HepG2 (cell line): ENCODE results near the gene GIMD1. TPM values are rescaled to one million over a fixed set of nuclear protein-coding genes. Genes with fewer than 3 reads are reported as not detected.

ENCODE experiments used
- CCDC6 ChIP-seq: sonication (generic); formaldehyde crosslinking; IDR thresholded peaks from 2 replicates; pipeline ENCODE4 v1.8.1; 2022; ENCODE audit warnings: mild to moderate bottlenecking, missing genetic modification reagents, moderate library complexity
- DMAP1 ChIP-seq: IDR thresholded peaks from 2 replicates; pipeline ENCODE4 v1.6.1; 2016
- HIVEP1 ChIP-seq: sonication (generic); formaldehyde crosslinking; IDR thresholded peaks from 2 replicates; pipeline ENCODE4 v1.4.0; 2020; ENCODE audit warnings: mild to moderate bottlenecking, missing genetic modification reagents
- MLLT10 ChIP-seq: sonication (generic); formaldehyde crosslinking; IDR thresholded peaks from 2 replicates; pipeline ENCODE4 v1.4.0; 2020; ENCODE audit warnings: missing genetic modification reagents
- RFXAP ChIP-seq: sonication (generic); formaldehyde crosslinking; IDR thresholded peaks from 2 replicates; pipeline ENCODE4 v1.4.0; 2020; ENCODE audit warnings: missing genetic modification reagents, borderline replicate concordance
- ZGPAT ChIP-seq: IDR thresholded peaks from 2 replicates; pipeline ENCODE4 v1.6.1; 2016; ENCODE audit warnings: mild to moderate bottlenecking
- ZNF230 ChIP-seq: sonication (generic); formaldehyde crosslinking; IDR thresholded peaks from 2 replicates; pipeline ENCODE4 v1.4.0; 2020; ENCODE audit warnings: mild to moderate bottlenecking, missing genetic modification reagents
- ZNF281 ChIP-seq: sonication (generic); formaldehyde crosslinking; IDR thresholded peaks from 2 replicates; pipeline ENCODE4 v1.4.0; 2020; ENCODE audit warnings: missing genetic modification reagents, borderline replicate concordance
- ZNF577 ChIP-seq: sonication (generic); formaldehyde crosslinking; IDR thresholded peaks from 2 replicates; pipeline ENCODE4 v1.4.0; 2020; ENCODE audit warnings: mild to moderate bottlenecking, low read depth, missing genetic modification reagents, borderline replicate concordance
- ZNF75D ChIP-seq: sonication (generic); formaldehyde crosslinking; IDR thresholded peaks from 2 replicates; pipeline ENCODE4 v1.8.1; 2023; ENCODE audit warnings: missing genetic modification reagents, mild to moderate bottlenecking, borderline replicate concordance
- ZNF768 ChIP-seq: sonication (generic); formaldehyde crosslinking; IDR thresholded peaks from 2 replicates; pipeline ENCODE4 v1.4.0; 2020; ENCODE audit warnings: missing genetic modification reagents
- ZNF788 ChIP-seq: sonication (generic); formaldehyde crosslinking; IDR thresholded peaks from 2 replicates; pipeline ENCODE4 v1.5.0; 2020; ENCODE audit warnings: mild to moderate bottlenecking, missing genetic modification reagents, borderline replicate concordance
- polyA plus RNA-seq, 8 experiments: library from polyadenylated mRNA; depleted of rRNA in 3 of 8; stranded (reverse) in 7 of 8; unstranded in 1 of 8; fragments of >200 nt; fragmentation: Illumina TruSeq in 4 of 8; extraction: Trizol in 4 of 8; gene quantifications; 2 replicates each; pipeline versions ENCODE4 v1.2.1 to v1.2.3, GENCODE V29; 2011 to 2016; ENCODE audit warnings: low read depth in 4 of 8, missing spikeins in 1 of 8, mixed read lengths in 1 of 8; ENCODE audit not compliant: insufficient read depth in 1 of 8
- total RNA-seq, 5 experiments: library from RNA; depleted of rRNA; stranded (reverse); fragments of >200 nt; fragmentation: Illumina TruSeq; extraction: Trizol; gene quantifications; 2 replicates each; pipeline ENCODE4 v1.2.3, GENCODE V29; 2016; ENCODE audit warnings: low read depth in 1 of 5
- TF ChIP-seq, protein P1 (sequence below): sonication (generic); formaldehyde crosslinking; IDR thresholded peaks from 2 replicates; pipeline ENCODE4 v1.4.0; 2020; ENCODE audit warnings: missing genetic modification reagents, mild to moderate bottlenecking, borderline replicate concordance
- TF ChIP-seq, protein P2 (sequence below): IDR thresholded peaks from 2 replicates; pipeline ENCODE4 v1.6.1; 2016; ENCODE audit warnings: missing compliant biosample characterization, missing genetic modification reagents, borderline replicate concordance
- TF ChIP-seq, protein P3 (sequence below): sonication (generic); formaldehyde crosslinking; conservative IDR thresholded peaks from 2 replicates; pipeline ENCODE4 v1.4.0; 2020; ENCODE audit warnings: missing genetic modification reagents

GIMD1 gene
- total and polyA plus RNA-seq, 2 of the 13 experiments (the other 11 are each of a cell fraction or from before 2014, with no cell fraction given), result not detected

DNA sequence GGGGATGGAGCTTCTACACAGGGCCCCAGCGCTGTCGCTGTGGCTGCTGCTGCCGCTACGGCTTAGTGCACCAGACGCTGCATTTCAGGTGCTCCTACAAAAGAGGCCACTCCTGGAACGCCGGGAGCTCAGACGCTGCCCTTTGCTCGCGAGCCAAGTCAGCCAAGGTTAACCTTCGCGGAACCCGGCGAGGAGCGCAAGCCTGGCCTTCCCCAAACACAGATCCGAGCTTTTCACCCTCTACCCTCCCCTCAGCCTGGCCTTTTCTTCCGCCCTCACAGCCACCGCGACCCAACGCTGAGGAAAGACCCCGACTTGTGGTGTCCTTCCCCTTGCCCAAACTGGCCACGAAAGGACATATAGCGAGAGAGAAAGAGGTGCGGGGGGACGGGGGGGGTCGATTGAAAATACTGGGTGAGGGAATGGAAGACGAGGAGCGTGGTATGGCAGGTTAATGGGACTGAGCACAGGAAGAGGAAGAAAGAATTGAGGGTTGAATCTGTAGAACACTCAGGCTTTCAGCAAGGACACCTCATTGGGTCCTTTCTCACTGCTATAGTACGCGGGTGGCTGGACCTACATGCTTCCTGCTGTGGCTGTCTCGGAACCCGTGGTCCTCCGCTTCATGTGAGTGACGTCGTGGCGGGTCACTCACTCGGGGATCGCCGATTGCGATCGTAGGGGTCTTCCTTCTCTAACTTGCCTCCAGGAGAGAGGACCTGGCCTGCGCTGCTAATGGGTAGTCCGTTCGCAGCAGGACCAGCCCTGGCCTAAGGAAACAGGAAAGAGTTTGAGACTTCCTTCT, 52.4 kb downstream of the GIMD1 start, which contains the start of the genes AIMP1 and TBCK (continued):
- TF ChIP-seq, protein P1, sequence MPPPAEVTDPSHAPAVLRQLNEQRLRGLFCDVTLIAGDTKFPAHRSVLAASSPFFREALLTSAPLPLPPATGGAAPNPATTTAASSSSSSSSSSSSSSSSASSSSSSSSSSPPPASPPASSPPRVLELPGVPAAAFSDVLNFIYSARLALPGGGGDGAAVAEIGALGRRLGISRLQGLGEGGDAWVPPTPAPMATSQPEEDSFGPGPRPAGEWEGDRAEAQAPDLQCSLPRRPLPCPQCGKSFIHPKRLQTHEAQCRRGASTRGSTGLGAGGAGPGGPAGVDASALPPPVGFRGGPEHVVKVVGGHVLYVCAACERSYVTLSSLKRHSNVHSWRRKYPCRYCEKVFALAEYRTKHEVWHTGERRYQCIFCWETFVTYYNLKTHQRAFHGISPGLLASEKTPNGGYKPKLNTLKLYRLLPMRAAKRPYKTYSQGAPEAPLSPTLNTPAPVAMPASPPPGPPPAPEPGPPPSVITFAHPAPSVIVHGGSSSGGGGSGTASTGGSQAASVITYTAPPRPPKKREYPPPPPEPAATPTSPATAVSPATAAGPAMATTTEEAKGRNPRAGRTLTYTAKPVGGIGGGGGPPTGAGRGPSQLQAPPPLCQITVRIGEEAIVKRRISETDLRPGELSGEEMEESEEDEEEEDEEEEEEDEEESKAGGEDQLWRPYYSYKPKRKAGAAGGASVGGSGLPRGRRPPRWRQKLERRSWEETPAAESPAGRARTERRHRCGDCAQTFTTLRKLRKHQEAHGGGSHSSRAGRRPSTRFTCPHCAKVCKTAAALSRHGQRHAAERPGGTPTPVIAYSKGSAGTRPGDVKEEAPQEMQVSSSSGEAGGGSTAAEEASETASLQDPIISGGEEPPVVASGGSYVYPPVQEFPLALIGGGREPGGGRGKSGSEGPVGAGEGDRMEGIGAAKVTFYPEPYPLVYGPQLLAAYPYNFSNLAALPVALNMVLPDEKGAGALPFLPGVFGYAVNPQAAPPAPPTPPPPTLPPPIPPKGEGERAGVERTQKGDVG (CRISPR knock-in tag), result peak; percentile 60; the same call in 1 of the 2 replicates
- TF ChIP-seq ZNF577 (CRISPR knock-in tag) (0 out of 2 replicates have a peak, but pooled peaks have one; percentile 53), DMAP1 (CRISPR knock-in tag) (peak; percentile 60; the same call in 1 of the 2 replicates), CCDC6 (CRISPR knock-in tag) (peak; percentile 34), ZNF75D (no peak), ZNF768 (peak; percentile 50; the same call in 1 of the 2 replicates), ZGPAT (CRISPR knock-in tag) (peak; percentile 13; the same call in 1 of the 2 replicates), HIVEP1 (CRISPR knock-in tag) (peak; percentile 31; the same call in 1 of the 2 replicates), RFXAP (CRISPR knock-in tag) (peak; percentile 69; the same call in 1 of the 2 replicates), MLLT10 (CRISPR knock-in tag) (0 out of 2 replicates have a peak, but pooled peaks have one; percentile 53), ZNF281 (CRISPR knock-in tag) (no peak), ZNF788 (CRISPR knock-in tag) (peak; percentile 55; the same call in 1 of the 2 replicates), ZNF230 (CRISPR knock-in tag) (peak; percentile 22; the same call in 1 of the 2 replicates)
- TF ChIP-seq, protein P2, sequence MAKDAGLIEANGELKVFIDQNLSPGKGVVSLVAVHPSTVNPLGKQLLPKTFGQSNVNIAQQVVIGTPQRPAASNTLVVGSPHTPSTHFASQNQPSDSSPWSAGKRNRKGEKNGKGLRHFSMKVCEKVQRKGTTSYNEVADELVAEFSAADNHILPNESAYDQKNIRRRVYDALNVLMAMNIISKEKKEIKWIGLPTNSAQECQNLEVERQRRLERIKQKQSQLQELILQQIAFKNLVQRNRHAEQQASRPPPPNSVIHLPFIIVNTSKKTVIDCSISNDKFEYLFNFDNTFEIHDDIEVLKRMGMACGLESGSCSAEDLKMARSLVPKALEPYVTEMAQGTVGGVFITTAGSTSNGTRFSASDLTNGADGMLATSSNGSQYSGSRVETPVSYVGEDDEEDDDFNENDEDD (CRISPR knock-in tag), result 0 out of 2 replicates have a peak, but pooled peaks have one; percentile 14
- TF ChIP-seq, protein P3, sequence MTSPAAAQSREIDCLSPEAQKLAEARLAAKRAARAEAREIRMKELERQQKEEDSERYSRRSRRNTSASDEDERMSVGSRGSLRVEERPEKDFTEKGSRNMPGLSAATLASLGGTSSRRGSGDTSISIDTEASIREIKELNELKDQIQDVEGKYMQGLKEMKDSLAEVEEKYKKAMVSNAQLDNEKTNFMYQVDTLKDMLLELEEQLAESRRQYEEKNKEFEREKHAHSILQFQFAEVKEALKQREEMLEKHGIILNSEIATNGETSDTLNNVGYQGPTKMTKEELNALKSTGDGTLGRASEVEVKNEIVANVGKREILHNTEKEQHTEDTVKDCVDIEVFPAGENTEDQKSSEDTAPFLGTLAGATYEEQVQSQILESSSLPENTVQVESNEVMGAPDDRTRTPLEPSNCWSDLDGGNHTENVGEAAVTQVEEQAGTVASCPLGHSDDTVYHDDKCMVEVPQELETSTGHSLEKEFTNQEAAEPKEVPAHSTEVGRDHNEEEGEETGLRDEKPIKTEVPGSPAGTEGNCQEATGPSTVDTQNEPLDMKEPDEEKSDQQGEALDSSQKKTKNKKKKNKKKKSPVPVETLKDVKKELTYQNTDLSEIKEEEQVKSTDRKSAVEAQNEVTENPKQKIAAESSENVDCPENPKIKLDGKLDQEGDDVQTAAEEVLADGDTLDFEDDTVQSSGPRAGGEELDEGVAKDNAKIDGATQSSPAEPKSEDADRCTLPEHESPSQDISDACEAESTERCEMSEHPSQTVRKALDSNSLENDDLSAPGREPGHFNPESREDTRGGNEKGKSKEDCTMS (CRISPR knock-in tag), result peak; percentile 14; the same call in 1 of the 2 replicates
